LNCaP clone FGC (cell line): Measurements from ENCODE around the gene SPACA6.

Experiments
- DNase-seq: peaks from one replicate; pipeline ENCODE4 v3.0.0-alpha.2; 2011; ENCODE audit warnings: low read depth
- H3K4me3 ChIP-seq: 2 replicates; pipeline ENCODE4 v1.5.1; 2011; ENCODE audit warnings: mild to moderate bottlenecking, low read depth, low read length, control low read depth
- TF ChIP-seq, protein P1 (sequence below): IDR thresholded peaks from 2 replicates; pipeline ENCODE4 v1.5.1; 2012; ENCODE audit warnings: mild to moderate bottlenecking; ENCODE audit not compliant: control insufficient read depth, insufficient read depth; ENCODE audit errors: extremely low read depth

The SPACA6 gene

DNA sequence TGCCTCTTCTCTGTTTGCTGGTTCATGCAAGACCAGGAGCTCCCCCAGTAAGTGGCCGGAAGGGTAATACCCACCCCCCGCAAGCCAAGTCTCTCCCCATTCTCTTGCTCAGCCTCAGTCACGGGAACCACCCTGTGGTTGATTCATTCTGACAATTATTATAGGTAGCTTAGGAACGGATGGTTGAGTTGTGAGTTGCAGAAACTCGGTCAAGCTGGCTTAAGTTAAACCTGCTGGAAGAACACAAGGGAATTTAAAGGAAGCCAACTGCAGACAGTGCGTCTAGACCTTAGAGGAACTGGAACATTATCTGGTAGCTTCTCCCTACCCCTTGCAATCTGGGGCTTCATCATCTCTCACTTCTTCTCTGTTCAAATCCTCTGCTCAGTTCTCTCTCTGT, 49.7 kb downstream of the SPACA6 start:
- TF ChIP-seq, protein P1, sequence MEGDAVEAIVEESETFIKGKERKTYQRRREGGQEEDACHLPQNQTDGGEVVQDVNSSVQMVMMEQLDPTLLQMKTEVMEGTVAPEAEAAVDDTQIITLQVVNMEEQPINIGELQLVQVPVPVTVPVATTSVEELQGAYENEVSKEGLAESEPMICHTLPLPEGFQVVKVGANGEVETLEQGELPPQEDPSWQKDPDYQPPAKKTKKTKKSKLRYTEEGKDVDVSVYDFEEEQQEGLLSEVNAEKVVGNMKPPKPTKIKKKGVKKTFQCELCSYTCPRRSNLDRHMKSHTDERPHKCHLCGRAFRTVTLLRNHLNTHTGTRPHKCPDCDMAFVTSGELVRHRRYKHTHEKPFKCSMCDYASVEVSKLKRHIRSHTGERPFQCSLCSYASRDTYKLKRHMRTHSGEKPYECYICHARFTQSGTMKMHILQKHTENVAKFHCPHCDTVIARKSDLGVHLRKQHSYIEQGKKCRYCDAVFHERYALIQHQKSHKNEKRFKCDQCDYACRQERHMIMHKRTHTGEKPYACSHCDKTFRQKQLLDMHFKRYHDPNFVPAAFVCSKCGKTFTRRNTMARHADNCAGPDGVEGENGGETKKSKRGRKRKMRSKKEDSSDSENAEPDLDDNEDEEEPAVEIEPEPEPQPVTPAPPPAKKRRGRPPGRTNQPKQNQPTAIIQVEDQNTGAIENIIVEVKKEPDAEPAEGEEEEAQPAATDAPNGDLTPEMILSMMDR = no peak
- no peak overlapping the region for H3K4me3 ChIP-seq
- DNase-seq = no peak

DNA sequence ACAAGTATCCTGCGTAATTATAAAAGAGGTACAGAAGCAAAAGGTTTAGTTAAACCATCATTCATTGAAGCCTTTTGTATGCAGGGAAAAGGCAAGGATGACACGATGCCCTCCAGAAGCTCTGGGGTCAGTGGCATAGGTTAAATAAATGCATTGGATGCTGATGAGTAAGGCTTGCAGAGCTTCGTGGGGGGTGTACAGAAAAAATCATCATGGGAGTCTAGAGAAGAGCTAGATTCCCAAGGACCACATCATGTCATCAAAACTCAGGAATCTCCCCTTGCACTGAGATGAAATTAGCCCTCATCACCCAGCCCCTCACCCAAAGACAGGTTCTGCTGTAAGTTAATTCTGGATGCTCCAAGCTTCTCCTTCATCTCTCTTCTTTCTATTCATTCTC, 50.3 kb downstream of the SPACA6 start:
- H3K4me3 ChIP-seq = no peak overlapping the region
- TF ChIP-seq, protein P1 = no peak
- no peak for DNase-seq

DNA sequence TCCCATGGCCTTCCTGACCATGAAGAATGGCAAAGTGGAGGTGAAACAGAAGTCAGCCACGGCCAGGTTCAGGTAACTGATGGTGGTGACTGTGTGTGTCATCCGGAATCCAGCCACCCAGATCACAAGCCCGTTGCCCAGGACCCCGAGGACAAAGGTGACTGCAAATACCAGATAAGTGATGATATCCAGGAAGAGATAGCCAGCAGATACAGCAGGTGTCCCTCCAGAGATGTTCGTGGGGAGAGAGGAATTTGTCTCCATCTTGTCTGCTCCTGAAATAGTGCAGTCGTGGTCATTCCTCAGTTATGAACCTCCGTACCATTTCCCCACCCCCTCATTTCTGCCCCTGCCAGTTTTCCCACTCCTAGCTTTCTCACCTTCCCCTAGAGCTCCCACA, 53.6 kb downstream of the SPACA6 start:
- no peak for DNase-seq
- TF ChIP-seq, protein P1 = no peak
- H3K4me3 ChIP-seq = no peak overlapping the region

DNA sequence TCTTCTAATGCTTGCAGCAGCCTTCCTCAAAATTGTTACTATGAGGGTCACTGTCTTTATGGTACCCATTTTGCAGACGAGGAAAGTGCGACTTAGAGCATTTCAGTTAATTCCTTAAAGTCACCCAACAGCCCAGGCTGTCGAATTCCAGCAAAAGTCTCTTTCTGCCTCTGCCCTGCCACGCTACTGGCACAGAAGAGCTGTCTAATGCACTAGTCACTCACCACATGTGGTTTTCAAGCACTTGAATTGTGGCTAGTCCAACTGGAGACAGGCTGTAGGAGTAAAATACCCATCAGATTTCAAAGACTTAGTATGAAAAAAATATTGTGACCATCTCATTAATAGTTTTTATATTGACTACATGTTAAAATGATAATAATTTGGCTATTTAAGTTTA, 56.8 kb downstream of the SPACA6 start:
- TF ChIP-seq, protein P1 = no peak
- no peak for DNase-seq
- no peak overlapping the region for H3K4me3 ChIP-seq

DNA sequence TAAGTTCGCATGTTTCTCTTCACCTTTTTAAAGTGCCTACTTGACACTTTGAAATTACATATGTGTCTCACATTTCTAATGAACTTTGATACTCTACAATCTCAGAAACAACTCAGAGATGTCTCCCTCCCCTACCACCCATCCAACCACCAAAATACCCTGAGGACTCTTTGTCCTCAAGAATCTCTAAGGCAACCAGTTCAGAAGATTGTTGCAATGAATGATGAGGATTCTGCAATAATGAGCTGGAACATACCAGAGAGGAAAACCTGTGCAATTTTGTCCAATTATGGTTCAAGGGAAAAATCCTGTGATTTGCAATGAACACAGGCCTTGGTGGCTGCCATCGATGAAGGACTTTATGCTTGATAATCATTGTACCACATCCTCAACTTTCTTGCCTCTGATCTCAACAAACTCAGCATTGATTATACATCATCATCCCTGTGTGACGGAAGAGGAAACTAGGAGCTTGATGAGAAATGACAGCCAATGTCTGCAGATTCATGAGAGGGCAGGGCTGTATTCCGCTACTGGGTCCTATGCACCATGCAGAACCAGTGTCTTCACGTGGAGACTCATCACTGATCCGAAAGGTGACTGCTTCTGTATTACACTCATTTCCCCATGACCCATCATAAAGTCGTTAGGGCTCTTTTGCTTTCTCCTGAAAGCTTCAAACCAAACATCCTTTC, 57.4 kb downstream of the SPACA6 start:
- H3K4me3 ChIP-seq = no peak overlapping the region
- TF ChIP-seq, protein P1 = no peak
- DNase-seq = no peak

DNA sequence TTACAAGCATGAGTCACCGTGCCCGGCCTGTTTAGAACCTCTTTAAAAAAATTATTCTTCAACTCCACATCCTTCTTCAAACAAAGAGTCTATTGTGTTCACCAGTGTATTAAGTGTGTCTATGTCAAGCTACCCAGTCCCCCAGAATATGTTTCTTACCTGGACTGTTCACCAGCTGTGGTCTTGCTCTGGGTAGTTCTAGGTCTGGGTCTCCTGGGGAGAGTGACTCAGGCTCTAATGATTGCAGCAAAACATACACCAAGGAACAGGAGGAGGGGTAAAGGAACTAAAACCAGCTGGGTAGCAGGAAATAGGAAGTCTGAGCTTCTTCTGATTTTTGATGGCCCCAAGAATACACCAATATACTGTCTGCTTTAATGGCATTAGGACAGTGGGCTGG, 58.5 kb downstream of the SPACA6 start, which contains the start of gene FPR1:
Gene FPR1, minus strand, starts transcription at position 224 of the 400 bp plus-strand sequence. CDS start 4,884 bp downstream, outside the sequence.
- DNase-seq = no peak
- no peak within 1 kb of the TSS for H3K4me3 ChIP-seq
- TF ChIP-seq, protein P1 = no peak

DNA sequence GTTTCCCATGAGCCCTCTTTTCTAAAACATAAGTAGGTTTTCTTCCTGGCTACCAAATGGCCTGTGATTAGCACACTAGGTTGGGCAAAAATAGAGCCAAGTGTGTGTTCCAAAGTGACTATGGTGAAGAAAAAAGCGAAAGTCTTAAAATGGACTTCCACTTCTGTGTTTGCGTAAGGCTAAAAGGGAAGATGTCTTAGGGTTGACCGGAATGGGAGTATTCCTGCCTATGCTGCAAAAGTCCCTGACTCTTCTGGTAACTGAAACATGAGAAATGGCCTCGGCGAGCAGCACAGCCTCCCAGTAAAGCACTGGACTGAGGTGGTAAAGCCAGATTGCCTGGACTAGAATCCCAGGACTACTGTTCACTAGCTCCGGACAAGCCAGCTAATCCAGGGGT, 61.0 kb downstream of the SPACA6 start:
- H3K4me3 ChIP-seq = no peak overlapping the region
- TF ChIP-seq, protein P1 = no peak
- no peak for DNase-seq
